Measurements from ENCODE around the gene NRXN2. TPM values are rescaled to one million over a fixed set of nuclear protein-coding genes. Genes with fewer than 3 reads are reported as not detected.

The NRXN2 gene
- polyA plus RNA-seq, 1 experiment: not detected

GRCh38 chr11:64660706-64661105 is 62.3 kb downstream of the NRXN2 start:
- ChIA-PET POLR2A (no interaction called here), CTCF (interaction anchor here (2.1 to 2.7 kb wide), 3 partner anchors 8 to 28 kb away, joined by 8 to 14 read pairs (median 12); no protein-coding TSS in a partner anchor)
- no peak for DNase-seq (ENCODE audit: low read depth, low spot score)
- no peaks in the 10 kb centered on the region for H3K9me3 ChIP-seq (ENCODE audit: control insufficient read depth, insufficient read depth, low read length)
- TF ChIP-seq, protein P1, sequence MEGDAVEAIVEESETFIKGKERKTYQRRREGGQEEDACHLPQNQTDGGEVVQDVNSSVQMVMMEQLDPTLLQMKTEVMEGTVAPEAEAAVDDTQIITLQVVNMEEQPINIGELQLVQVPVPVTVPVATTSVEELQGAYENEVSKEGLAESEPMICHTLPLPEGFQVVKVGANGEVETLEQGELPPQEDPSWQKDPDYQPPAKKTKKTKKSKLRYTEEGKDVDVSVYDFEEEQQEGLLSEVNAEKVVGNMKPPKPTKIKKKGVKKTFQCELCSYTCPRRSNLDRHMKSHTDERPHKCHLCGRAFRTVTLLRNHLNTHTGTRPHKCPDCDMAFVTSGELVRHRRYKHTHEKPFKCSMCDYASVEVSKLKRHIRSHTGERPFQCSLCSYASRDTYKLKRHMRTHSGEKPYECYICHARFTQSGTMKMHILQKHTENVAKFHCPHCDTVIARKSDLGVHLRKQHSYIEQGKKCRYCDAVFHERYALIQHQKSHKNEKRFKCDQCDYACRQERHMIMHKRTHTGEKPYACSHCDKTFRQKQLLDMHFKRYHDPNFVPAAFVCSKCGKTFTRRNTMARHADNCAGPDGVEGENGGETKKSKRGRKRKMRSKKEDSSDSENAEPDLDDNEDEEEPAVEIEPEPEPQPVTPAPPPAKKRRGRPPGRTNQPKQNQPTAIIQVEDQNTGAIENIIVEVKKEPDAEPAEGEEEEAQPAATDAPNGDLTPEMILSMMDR (IDR thresholded peaks at IDR 0.05; ENCODE audit: low read depth, low read length): no peak
- H3K4me3 ChIP-seq (ENCODE audit: low read depth, low read length): no peak overlapping the region
- no peak overlapping the region for H3K27ac ChIP-seq (ENCODE audit: low read depth, low read length)
- no peaks in the 10 kb centered on the region for H3K27me3 ChIP-seq (ENCODE audit: control insufficient read depth, insufficient read depth, low read length)

- ChIA-PET CTCF (interaction anchor here (1.0 to 2.7 kb wide), 4 partner anchors 9 to 211 kb away, joined by 3 to 14 read pairs (median 7); no protein-coding TSS in a partner anchor), POLR2A (no interaction called here)
- no peak for DNase-seq (ENCODE audit: low read depth, low spot score)
- no peak overlapping the region for H3K4me3 ChIP-seq (ENCODE audit: low read depth, low read length)
- no peaks in the 10 kb centered on the region for H3K9me3 ChIP-seq (ENCODE audit: control insufficient read depth, insufficient read depth, low read length)
- H3K27me3 ChIP-seq (ENCODE audit: control insufficient read depth, insufficient read depth, low read length): no peaks in the 10 kb centered on the region
- H3K27ac ChIP-seq (ENCODE audit: low read depth, low read length): no peak overlapping the region
- TF ChIP-seq, protein P1 (IDR thresholded peaks at IDR 0.05; ENCODE audit: low read depth, low read length): no peak
Observed at GRCh38 chr11:64660205-64660604, 62.8 kb downstream of the NRXN2 start.

DNA sequence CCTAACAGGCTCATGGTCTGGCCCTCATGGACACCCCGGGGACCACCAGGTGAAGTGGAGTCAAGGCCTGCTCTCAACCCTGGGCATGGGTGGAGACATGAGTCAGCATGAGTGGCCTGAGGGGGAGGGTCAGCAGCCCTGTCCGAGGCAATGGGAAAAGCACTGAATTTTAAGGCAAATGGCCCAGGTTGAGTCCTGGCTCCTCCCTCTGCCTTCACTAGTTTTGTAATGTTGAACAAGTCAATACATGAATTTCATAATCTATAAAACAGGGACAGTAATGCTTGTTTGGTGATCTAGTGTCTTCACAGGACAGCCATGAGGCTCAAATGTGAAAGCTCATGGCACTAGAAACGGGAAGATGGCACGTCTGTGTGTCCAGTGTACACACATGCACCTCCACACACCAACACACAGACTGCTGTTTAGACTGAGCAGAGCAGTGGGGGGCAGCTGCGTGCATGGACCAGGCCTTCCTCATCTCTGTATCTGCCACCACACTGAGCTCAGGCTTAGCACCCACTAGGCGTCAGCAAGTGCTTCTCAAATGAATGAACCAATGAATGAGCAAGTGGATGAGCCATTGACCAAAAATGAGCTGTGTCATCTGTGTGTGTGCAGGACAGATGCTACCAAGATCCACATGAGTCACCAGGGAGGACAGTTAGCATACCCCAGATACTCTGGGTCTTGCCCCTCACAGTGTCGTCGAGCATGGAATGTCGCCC is 63.4 kb downstream of the NRXN2 start:
- TF ChIP-seq, protein P1 (IDR thresholded peaks at IDR 0.05; ENCODE audit: low read depth, low read length): no peak
- DNase-seq (ENCODE audit: low read depth, low spot score): peak; percentile 26
- ChIA-PET POLR2A (no interaction called here), CTCF (interaction anchor here (1.0 to 2.7 kb wide), 4 partner anchors 9 to 210 kb away, joined by 3 to 14 read pairs (median 7); no protein-coding TSS in a partner anchor)
- peaks cover 3% of the 10 kb centered on the region for H3K27me3 ChIP-seq (ENCODE audit: control insufficient read depth, insufficient read depth, low read length)
- H3K27ac ChIP-seq (ENCODE audit: low read depth, low read length): no peak overlapping the region
- no peak overlapping the region for H3K4me3 ChIP-seq (ENCODE audit: low read depth, low read length)
- H3K9me3 ChIP-seq (ENCODE audit: control insufficient read depth, insufficient read depth, low read length): no peaks in the 10 kb centered on the region

GRCh38 chr11:64658265-64658664 is 64.7 kb downstream of the NRXN2 start:
- H3K27me3 ChIP-seq (ENCODE audit: control insufficient read depth, insufficient read depth, low read length): peaks cover 3% of the 10 kb centered on the region
- H3K27ac ChIP-seq (ENCODE audit: low read depth, low read length): no peak overlapping the region
- no peak overlapping the region for H3K4me3 ChIP-seq (ENCODE audit: low read depth, low read length)
- no peak for DNase-seq (ENCODE audit: low read depth, low spot score)
- TF ChIP-seq, protein P1 (IDR thresholded peaks at IDR 0.05; ENCODE audit: low read depth, low read length): no peak
- no peaks in the 10 kb centered on the region for H3K9me3 ChIP-seq (ENCODE audit: control insufficient read depth, insufficient read depth, low read length)
- POLR2A ChIA-PET: no interaction called here
- CTCF ChIA-PET: interaction anchor here (2.7 kb wide), 1 partner anchor 30 kb away, joined by 14 read pairs; no protein-coding TSS in a partner anchor

- POLR2A ChIA-PET: no interaction called here
Observed at GRCh38 chr11:64656862-64657261, 66.1 kb downstream of the NRXN2 start.

More at GRCh38 chr11:64656862-64657261, 66.1 kb downstream of the NRXN2 start:
- TF ChIP-seq, protein P1 (IDR thresholded peaks at IDR 0.05; ENCODE audit: low read depth, low read length): no peak; the same call in 1 of the 2 replicates
- no peak for DNase-seq (ENCODE audit: low read depth, low spot score)
- CTCF ChIA-PET: no interaction called here
- Histone ChIP-seq H3K4me3 (ENCODE audit: low read depth, low read length) (no peak overlapping the region), H3K9me3 (ENCODE audit: control insufficient read depth, insufficient read depth, low read length) (no peaks in the 10 kb centered on the region), H3K27ac (ENCODE audit: low read depth, low read length) (no peak overlapping the region), H3K27me3 (ENCODE audit: control insufficient read depth, insufficient read depth, low read length) (peaks cover 3% of the 10 kb centered on the region)
